ENCODE results near the gene GRM8.
"Not testable (repeated sequence)": the region's sequence is repeated elsewhere in the genome, so short reads cannot be mapped to it uniquely, and the experiment has no call there.

The GRM8 gene

GRCh38 chr7:126924477-126924876 is 328.3 kb downstream of the GRM8 start:
- no peak overlapping the region for H3K4me3 ChIP-seq (ENCODE audit: low read length)
- no peak for TF ChIP-seq ZNF274 (IDR thresholded peaks at IDR 0.05; ENCODE audit: low read depth, low read length)

- not testable (repeated sequence) for H3K4me3 ChIP-seq (ENCODE audit: low read length)
Measured at GRCh38 chr7:126911627-126912026, 341.1 kb downstream of the GRM8 start.

GRCh38 chr7:126908564-126908963 is 344.2 kb downstream of the GRM8 start:
- H3K4me3 ChIP-seq (ENCODE audit: low read length) = not testable (repeated sequence)

- H3K4me3 ChIP-seq (ENCODE audit: low read length) = not testable (repeated sequence)
Measured at GRCh38 chr7:126907657-126908056, 345.1 kb downstream of the GRM8 start.

GRCh38 chr7:126905255-126905654 is 347.5 kb downstream of the GRM8 start:
- H3K4me3 ChIP-seq (ENCODE audit: low read length) = not testable (repeated sequence)

GRCh38 chr7:126901041-126901765 is 351.5 kb downstream of the GRM8 start:
- H3K4me3 ChIP-seq (ENCODE audit: low read length) = not testable (repeated sequence)

- H3K4me3 ChIP-seq (ENCODE audit: low read length) = not testable (repeated sequence)
Measured at GRCh38 chr7:126887980-126888379, 364.8 kb downstream of the GRM8 start.

- not testable (repeated sequence) for H3K4me3 ChIP-seq (ENCODE audit: low read length)
Measured at GRCh38 chr7:126887560-126887959, 365.2 kb downstream of the GRM8 start.

- not testable (repeated sequence) for H3K4me3 ChIP-seq (ENCODE audit: low read length)
Measured at GRCh38 chr7:126882730-126883129, 370.0 kb downstream of the GRM8 start.

GRCh38 chr7:126881908-126882307 is 370.8 kb downstream of the GRM8 start:
- H3K4me3 ChIP-seq (ENCODE audit: low read length) = not testable (repeated sequence)

- TF ChIP-seq ZNF274 (IDR thresholded peaks at IDR 0.05; ENCODE audit: low read depth, low read length) = no peak
Measured at GRCh38 chr7:126881315-126881714, 371.4 kb downstream of the GRM8 start.

GRCh38 chr7:126876536-126876935 is 376.2 kb downstream of the GRM8 start:
- not testable (repeated sequence) for H3K4me3 ChIP-seq (ENCODE audit: low read length)

More at GRCh38 chr7:126881315-126881714, 371.4 kb downstream of the GRM8 start:
- H3K4me3 ChIP-seq (ENCODE audit: low read length) = no peak overlapping the region

- TF ChIP-seq ZNF274 (IDR thresholded peaks at IDR 0.05; ENCODE audit: low read depth, low read length) = no peak
- no peak overlapping the region for H3K4me3 ChIP-seq (ENCODE audit: low read length)
Measured at GRCh38 chr7:126856691-126857291, 395.9 kb downstream of the GRM8 start.

GRCh38 chr7:126845331-126845730 is 407.4 kb downstream of the GRM8 start:
- no peak for TF ChIP-seq ZNF274 (IDR thresholded peaks at IDR 0.05; ENCODE audit: low read depth, low read length)
- H3K4me3 ChIP-seq (ENCODE audit: low read length) = no peak overlapping the region

- no peak for TF ChIP-seq ZNF274 (IDR thresholded peaks at IDR 0.05; ENCODE audit: low read depth, low read length)
- H3K4me3 ChIP-seq (ENCODE audit: low read length) = no peak overlapping the region
Measured at GRCh38 chr7:126843883-126844282, 408.9 kb downstream of the GRM8 start.

GRCh38 chr7:126843336-126843735 is 409.4 kb downstream of the GRM8 start:
- H3K4me3 ChIP-seq (ENCODE audit: low read length) = no peak overlapping the region
- no peak for TF ChIP-seq ZNF274 (IDR thresholded peaks at IDR 0.05; ENCODE audit: low read depth, low read length)
